ENCODE measurements around the gene COX8C.

The COX8C gene

GRCh38 chr14:93309427-93309966 is 37.5 kb upstream of the COX8C start:
- no peak overlapping the region for H3K4me3 Mint-ChIP-seq
- no peaks in the 10 kb centered on the region for H3K9me3 Mint-ChIP-seq
- DNase-seq, result no peak
- H3K4me1 Mint-ChIP-seq, result no peaks in the 10 kb centered on the region
- H3K36me3 Mint-ChIP-seq (ENCODE audit: low read depth), result peaks cover 9% of the 10 kb centered on the region
- TF ChIP-seq CTCF (IDR thresholded peaks at IDR 0.05), result no peak
- H3K27ac Mint-ChIP-seq, result no peak overlapping the region
- no peaks in the 10 kb centered on the region for H3K27me3 Mint-ChIP-seq (ENCODE audit: low read depth, poor library complexity)

GRCh38 chr14:93311082-93311481 is 35.9 kb upstream of the COX8C start:
- TF ChIP-seq CTCF (IDR thresholded peaks at IDR 0.05), result no peak
- H3K4me3 Mint-ChIP-seq, result no peak overlapping the region
- H3K36me3 Mint-ChIP-seq (ENCODE audit: low read depth), result peaks cover 16% of the 10 kb centered on the region
- no peaks in the 10 kb centered on the region for H3K4me1 Mint-ChIP-seq
- H3K27ac Mint-ChIP-seq, result no peak overlapping the region
- H3K27me3 Mint-ChIP-seq (ENCODE audit: low read depth, poor library complexity), result no peaks in the 10 kb centered on the region
- DNase-seq, result no peak
- no peaks in the 10 kb centered on the region for H3K9me3 Mint-ChIP-seq

- no peak for DNase-seq
- H3K27me3 Mint-ChIP-seq (ENCODE audit: low read depth, poor library complexity), result no peaks in the 10 kb centered on the region
- TF ChIP-seq CTCF (IDR thresholded peaks at IDR 0.05), result no peak
- no peak overlapping the region for H3K4me3 Mint-ChIP-seq
- H3K27ac Mint-ChIP-seq, result no peak overlapping the region
- H3K4me1 Mint-ChIP-seq, result peaks cover 29% of the 10 kb centered on the region
- H3K9me3 Mint-ChIP-seq, result peaks cover 4% of the 10 kb centered on the region
- H3K36me3 Mint-ChIP-seq (ENCODE audit: low read depth), result peaks cover 15% of the 10 kb centered on the region
Observed at GRCh38 chr14:93315575-93315974, 31.4 kb upstream of the COX8C start.

GRCh38 chr14:93316716-93317115 is 30.3 kb upstream of the COX8C start:
- H3K9me3 Mint-ChIP-seq, result peaks cover 4% of the 10 kb centered on the region
- no peak overlapping the region for H3K4me3 Mint-ChIP-seq
- no peak for DNase-seq
- no peaks in the 10 kb centered on the region for H3K27me3 Mint-ChIP-seq (ENCODE audit: low read depth, poor library complexity)
- H3K27ac Mint-ChIP-seq, result no peak overlapping the region
- no peak for TF ChIP-seq CTCF (IDR thresholded peaks at IDR 0.05)
- H3K36me3 Mint-ChIP-seq (ENCODE audit: low read depth), result peaks cover 16% of the 10 kb centered on the region
- peaks cover 30% of the 10 kb centered on the region for H3K4me1 Mint-ChIP-seq

GRCh38 chr14:93317210-93317874 is 29.6 kb upstream of the COX8C start:
- no peak for TF ChIP-seq CTCF (IDR thresholded peaks at IDR 0.05)
- Mint-ChIP-seq H3K36me3 (ENCODE audit: low read depth) (peaks cover 21% of the 10 kb centered on the region), H3K4me3 (no peak overlapping the region)

More at GRCh38 chr14:93317210-93317874, 29.6 kb upstream of the COX8C start:
- Mint-ChIP-seq H3K27me3 (ENCODE audit: low read depth, poor library complexity) (no peaks in the 10 kb centered on the region), H3K9me3 (peaks cover 4% of the 10 kb centered on the region), H3K27ac (no peak overlapping the region), H3K4me1 (peaks cover 30% of the 10 kb centered on the region)
- DNase-seq, result no peak
